HG03097 (cell line): ENCODE data around the gene HIF3A.
"Not testable (repeated sequence)": the region's sequence is repeated elsewhere in the genome, so short reads cannot be mapped to it uniquely, and the experiment has no call there.

ENCODE experiments used
- ATAC-seq: cut with Tn5 transposase; IDR thresholded peaks from one replicate; pipeline ENCODE4 v1.9.1; 2021; ENCODE audit not compliant: unreplicated experiment, low FRiP score

HIF3A gene

DNA sequence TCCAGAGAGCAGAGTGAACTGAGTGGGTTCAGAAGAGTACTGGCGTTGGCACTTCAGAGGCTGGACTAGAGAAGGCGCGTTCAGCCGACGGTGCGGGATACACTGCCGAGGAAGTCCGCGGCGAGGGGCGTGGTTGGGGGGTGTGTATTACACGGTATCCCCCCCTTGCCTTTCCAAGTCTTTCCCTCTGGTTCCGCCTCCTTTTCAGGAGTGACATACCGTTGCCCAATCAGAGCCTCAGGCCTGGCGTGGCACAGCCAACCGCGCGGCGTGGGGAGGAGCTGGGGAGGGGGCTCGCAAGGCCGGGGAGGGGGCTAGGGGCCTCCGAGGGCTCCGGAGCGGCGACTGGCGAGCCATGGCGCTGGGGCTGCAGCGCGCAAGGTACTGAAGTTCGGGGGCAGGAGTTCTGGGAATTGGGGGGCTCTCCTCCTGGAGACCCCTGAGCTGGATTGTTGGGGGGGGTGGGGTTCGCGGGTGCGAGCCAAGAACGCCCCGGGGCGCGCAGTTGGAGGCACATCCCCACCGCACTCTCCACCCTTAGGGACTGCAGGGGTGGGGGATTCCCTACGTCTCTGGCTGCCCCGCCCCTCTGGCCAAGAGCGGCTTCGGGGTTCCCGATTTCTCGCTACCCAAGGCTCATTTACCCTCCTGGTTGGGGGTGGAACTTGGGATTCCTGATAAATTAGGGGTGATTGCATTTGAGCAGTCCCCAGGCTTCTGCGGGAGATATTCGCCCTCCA is at the start of gene HIF3A:
Gene HIF3A (plus strand): TSS at position 321 of the 740 bp plus-strand sequence. CDS start 35 bp downstream, at position 356.
- ATAC-seq, result no peak

- ATAC-seq, result no peak
Observed at GRCh38 chr19:46250076-46250735, 46.6 kb upstream of the HIF3A start.

GRCh38 chr19:46251416-46251815 is 45.4 kb upstream of the HIF3A start:
- ATAC-seq, result no peak

GRCh38 chr19:46254776-46255175 is 42.1 kb upstream of the HIF3A start:
- ATAC-seq, result no peak

DNA sequence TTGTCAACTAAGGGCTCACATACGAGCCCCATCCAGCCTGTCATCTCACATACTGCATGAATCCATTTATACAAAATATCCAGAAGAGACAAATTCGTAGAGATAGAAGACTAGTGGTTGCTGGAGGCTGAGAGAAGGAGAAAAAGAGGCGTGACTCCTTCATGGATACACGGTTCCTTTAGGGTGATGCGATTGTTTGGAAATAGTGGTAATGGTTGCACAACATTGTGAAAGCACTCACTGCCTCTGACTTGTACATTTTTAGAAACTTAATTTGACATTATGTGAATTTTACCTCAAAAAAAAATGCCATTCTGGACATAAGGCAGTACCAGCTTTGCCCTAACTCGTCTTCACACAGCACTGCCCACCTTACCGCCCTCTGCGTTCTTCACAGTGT is 40.0 kb upstream of the HIF3A start:
- no peak for ATAC-seq

DNA sequence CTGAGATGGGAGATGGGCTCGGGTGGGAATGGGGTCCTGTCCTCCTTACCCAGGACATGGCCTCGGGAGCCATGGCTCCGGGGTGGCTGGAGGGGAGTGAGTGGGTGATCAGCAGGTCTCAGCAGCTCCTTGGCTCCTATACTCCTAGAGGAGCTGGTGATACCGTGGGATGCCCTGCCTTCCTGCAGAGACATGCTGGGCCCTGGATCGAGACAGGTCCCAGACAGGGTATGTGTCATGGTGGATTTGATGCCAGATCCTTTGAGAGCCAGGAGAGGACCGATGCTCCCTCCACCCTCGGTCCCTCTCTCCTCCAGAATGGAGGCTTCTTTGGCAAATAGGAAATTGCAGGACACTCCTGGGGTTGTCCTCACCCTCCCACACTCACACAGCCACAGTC is 35.3 kb upstream of the HIF3A start:
- not testable (repeated sequence) for ATAC-seq

- ATAC-seq, result peak; percentile 59
Observed at GRCh38 chr19:46262684-46263296, 34.1 kb upstream of the HIF3A start.

DNA sequence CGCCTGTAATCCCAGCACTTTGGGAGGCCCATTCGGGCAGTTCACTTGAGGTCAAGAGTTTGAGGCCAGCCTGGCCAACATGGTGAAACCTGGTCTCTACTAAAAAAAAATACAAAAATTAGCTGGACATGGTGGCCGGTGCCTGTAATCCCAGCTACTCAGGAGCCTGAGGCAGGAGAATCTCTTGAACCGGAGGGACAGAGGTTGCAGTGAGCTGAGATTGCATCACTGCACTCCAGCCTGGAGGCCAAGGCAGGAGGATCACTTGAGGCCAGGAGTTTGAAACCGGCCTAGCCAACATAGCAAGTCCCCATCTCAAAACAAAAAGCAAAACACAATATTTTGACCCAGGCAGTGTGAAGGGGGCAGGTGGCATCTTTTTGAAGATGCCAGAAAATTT is 32.0 kb upstream of the HIF3A start:
- ATAC-seq, result not testable (repeated sequence)

GRCh38 chr19:46265217-46265828 is 31.5 kb upstream of the HIF3A start:
- no peak for ATAC-seq

- no peak for ATAC-seq
Observed at GRCh38 chr19:46269101-46269500, 27.7 kb upstream of the HIF3A start.

- ATAC-seq, result no peak
Observed at GRCh38 chr19:46270521-46271256, 26.2 kb upstream of the HIF3A start.

DNA sequence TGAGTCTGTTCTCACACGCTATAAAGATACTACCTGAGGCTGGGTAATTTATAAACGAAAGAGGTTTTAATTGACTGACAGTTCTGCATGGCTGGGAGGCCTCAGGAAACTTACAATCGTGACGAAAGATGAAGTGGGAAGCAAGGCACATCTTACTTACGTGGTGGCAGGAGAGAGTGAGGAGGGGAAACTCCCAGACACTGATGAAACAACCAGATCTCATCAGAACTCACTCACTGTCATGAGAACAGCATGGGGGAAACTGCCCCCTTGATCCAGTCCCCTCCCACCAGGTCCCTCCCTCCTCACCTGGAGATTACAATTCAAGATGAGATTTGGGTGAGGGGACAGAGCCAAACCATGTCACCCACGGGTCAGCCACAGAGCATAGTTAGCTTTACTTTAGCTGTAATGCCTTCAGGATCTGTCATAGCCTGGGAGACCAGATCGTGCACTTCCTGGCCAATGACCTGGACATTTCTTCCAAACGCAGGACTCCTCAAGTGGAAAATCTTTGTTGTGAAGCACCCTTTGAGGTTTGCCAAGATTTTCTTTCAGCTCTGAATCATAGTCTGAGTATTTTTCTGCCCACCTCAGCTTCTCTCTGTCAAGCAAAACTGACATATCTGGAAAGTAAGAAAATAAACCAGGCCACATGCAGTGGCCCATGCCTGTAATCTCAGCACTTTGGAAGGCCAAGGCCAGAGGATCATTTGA is 25.2 kb upstream of the HIF3A start:
- no peak for ATAC-seq

DNA sequence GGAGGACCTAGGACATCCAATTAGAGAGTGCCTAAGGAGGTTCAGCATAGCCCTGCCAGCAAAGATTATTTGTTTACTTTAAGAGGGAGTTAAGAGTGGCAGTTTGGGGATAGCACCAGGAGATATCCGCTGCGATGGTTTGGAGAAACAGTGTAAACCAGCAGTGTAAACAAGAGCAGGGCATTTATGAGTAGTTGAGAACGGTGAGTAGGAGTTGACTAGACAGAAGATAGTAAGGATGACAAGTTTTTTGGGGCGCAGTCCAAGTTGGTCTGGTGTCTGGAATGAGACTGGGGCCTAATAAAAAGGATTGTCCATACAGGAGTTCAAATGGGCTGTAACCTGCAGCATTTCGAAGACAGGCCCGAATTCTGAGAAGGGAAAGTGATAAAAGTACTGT is 22.9 kb upstream of the HIF3A start:
- ATAC-seq, result not testable (repeated sequence)

DNA sequence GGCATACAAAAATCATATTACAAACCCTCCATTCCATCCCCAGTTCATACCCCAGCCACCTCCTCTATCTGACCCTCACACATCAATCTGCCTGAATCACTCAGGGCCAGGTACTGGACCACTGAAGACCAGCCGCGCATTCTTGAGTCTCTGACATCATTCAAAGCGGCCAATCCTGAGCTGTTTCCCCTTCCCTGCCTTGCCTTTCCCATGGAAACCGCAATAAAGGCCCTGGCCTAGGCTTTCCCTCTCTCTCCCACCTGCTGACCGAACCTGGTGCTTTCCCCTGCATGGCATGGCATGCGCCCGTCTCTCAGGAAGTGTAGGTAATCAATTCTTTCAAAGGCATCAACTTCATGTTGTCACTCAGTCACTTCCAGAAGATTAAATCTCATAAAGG is 17.7 kb upstream of the HIF3A start:
- ATAC-seq, result no peak

GRCh38 chr19:46283771-46284170 is 13.1 kb upstream of the HIF3A start:
- ATAC-seq, result no peak

DNA sequence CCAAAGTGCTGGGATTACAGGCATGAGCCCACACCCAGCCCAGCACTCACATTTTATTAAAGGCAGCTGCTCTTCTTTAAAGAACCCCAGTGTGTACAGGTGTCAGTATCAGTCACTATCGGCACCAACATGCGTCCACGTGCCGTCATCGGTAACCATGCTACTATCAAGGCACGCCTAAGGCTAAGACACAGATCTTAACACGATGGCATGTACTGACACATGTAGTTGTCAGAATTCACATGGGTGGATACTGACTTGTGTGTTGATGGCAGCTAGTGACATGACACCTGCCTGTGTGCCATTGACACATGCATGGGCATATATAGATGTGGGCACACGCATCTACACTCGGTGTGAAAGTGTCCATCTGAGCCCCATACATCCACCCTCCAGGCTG is 12.2 kb upstream of the HIF3A start:
- ATAC-seq, result no peak

- no peak for ATAC-seq
Observed at GRCh38 chr19:46287585-46287984, 9.3 kb upstream of the HIF3A start.

- ATAC-seq, result no peak
Observed at GRCh38 chr19:46288896-46289588, 7.8 kb upstream of the HIF3A start.
